NCI-H1436 treated with DMSO at 0.1 percent for 48 hours (cell line): ENCODE data around the gene CERT1.
"Not testable (repeated sequence)": the region's sequence is repeated elsewhere in the genome, so short reads cannot be mapped to it uniquely, and the experiment has no call there.

Experiments used
- DNase-seq: peaks from one replicate; lab custom pipeline; 2025; lab: John Stamatoyannopoulos, UW

The CERT1 gene

DNA sequence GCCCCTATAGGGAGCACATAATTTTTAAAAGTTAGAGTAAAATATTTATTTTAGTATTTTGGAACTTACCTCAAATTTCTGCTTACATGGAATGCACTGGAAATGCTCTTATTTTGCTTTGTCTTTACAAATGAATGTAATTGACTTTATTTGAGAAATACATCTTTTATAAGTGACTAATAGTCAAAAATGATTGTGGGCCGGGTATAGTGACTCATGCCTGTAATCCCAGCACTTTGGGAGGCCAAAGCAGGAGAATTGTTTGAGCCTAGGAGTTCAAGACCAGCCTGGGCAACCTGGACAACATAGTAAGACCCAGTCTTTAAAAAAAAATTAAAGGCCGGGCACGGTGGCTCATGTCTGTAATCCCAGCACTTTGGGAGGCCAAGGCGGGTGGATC, 168.6 kb downstream of the CERT1 start:
- DNase-seq = no peak

DNA sequence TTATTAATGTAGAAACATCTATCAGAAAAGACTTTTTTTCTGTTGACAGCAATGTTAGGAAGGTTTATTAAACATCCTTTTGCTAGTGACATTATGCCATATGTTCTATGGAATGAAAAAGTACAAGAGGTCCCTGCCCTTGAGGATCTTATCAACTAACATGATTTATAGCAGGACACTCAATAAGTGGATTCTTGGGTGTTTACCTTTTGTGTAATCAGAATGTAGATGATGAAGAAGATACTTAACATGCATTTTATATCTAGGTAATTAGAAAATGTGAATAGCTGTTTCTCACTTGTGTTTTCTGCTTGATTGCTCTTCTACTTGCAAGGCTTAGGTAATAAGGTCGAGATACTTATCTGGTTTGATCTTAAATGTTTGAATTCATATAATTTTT, 169.5 kb downstream of the CERT1 start:
- no peak for DNase-seq

DNA sequence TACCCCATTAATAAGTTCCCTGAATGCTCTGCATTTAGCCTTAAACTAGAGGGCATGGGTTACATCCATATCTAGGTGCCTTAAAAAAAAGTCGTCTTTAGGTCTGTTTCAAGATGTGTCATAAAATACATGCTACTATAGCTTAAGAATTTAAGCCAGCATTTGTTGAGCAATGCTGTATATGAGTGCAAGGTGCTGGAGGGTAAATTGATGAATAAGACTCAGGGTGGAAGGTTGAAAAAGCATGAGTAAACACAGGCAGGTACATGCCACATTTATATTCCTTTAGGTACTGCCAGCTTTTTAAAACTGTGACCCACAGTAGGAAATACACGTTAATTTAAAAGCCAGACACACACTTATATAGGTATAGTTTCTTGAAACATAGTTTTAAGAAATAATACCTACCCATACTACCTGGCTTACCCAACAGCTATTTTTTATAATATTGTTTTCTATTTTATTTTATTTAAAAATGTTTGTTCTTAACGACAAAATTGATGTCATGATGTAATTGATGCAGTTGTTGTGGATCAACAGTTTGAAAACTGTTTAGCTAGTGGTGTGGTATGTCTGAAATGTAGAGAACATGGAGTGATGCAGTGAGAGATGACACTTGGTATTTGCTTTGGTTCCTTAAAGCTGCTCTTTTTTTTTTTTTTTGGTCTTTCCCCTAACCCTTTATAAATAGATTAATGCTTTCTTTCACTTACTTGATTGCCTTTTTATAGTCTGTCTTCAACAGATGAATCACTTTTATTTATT, 170.5 kb downstream of the CERT1 start:
- no peak for DNase-seq

DNA sequence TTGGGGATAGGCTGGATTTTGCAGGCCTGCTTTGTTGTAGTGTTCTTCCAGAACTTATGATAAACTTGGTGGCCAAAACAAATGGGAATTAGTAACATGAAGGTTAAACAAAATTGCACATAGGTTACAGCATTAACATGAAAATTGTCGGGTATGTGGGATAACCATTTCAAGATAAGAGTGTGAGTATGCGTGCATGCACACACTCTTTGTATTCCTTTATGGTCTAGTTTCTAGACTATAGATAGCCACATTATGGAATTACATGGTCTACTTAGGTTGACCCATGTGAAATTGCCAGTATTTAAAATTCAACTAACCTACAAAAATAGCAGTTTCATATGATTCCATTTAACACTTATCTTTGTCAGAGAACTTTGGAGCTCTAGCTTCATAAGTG, 173.0 kb downstream of the CERT1 start:
- no peak for DNase-seq

DNA sequence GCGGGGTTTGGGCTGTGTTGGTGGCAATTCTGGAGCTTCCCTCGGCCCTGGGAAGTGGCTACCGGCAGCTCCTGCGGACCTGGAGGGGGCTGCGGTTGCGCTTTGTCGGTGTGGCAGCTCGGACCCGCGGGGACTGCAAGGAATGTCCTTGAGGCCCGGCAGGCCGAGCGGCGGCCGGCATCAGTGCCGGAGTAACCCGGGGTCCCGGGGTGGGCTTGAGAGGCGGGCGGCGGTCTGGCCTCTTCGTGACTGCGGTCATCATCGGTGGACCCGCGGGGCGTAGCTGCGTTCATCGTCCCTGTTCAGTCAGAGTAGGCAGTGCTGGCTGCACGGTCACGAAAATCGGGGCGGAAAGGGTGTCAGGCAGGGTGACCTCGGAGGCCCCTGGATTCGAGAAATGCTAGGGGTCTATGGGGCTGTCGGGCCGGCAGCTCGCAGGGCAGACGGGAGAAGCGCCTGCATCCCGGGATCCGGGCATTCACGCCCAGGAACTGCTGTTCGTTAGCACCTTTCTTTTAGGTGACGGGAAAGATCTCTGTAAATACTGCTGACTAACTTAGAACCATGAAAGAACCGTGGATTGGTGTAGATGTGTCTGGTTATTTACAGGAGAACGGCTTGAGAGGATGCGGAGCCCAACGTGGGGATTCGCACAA, 173.9 kb downstream of the CERT1 start:
- no peak for DNase-seq

DNA sequence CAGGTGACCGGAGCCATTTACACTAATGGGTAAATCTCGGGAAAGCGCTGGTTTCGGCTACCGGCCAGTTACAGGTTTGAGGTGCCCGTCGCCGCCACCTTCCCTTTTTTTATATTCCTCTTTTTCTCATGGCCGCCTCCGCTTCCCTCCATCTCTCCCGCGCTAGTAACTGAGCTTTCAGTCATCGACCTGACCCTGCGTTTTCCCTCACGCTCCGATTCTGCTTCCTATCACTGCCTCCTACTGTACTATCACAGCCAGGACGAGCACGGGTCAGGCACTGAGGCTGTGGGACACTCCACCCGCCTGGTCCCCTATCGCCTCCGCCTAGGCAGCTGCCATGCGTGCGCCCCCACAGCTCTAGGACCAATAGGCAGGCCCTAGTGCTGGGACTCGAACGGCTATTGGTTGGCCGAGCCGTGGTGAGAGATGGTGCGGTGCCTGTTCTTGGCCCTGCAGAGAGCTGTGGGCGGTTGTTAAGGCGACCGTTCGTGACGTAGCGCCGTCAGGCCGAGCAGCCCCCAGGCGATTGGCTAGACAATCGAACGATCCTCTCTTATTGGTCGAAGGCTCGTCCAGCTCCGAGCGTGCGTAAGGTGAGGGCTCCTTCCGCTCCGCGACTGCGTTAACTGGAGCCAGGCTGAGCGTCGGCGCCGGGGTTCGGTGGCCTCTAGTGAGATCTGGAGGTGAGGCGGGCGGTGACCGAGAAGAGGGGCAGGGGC, 174.7 kb downstream of the CERT1 start, which contains the start of gene HMGCR:
TSS of gene HMGCR (plus strand) at position 606 of the 722 bp plus-strand sequence. CDS start 5,386 bp downstream, outside the sequence.
- DNase-seq = peak; percentile 98

DNA sequence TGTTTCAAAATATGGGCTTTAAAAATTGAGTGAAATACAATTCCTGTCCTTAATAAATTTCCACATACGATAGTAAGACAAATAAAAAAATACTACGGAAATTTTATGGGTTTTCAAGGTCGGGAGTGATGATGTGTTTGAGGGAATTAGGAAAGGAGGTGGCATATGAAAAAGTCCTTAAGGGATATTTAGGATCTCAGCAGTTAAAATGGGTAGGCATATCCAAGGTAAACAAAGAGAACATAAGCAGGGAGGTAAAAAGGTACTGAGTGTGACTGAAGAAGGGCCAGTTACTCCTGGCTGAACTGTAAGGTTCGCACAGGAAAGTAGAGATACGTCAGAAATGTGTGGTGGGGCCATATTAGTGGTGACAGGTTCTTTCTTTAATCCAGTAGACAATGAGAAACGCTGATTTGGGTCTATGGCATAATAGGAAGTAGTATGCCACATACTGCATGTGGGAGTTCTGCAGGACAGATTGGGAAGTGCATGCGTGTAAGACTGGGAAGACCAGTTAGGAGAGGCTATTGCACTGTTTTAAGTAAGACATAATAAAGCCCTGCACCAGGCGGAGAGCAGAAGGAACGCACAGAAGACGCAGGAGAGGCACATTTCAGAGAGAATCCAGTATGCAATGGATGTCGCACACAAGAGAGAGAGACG, 175.3 kb downstream of the CERT1 start:
- no peak for DNase-seq

DNA sequence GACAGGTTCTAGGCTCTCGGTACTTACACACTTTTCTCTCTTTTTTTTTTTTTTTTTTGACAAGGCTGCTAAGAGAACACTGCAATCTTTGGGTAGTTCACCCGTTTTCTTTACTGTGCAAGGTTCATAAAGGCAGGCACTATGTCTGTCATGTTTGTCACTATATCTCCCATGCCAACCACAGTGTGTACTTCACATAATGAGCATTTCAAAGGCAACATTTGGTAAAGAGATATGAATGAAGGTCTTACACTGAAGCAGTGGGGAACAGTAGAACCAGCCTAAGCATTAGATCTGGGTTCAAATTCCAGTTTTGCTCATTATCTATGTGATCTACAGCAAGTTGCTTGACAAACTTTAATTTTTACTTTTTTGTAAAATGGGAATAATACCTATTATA, 175.9 kb downstream of the CERT1 start:
- DNase-seq = no peak

DNA sequence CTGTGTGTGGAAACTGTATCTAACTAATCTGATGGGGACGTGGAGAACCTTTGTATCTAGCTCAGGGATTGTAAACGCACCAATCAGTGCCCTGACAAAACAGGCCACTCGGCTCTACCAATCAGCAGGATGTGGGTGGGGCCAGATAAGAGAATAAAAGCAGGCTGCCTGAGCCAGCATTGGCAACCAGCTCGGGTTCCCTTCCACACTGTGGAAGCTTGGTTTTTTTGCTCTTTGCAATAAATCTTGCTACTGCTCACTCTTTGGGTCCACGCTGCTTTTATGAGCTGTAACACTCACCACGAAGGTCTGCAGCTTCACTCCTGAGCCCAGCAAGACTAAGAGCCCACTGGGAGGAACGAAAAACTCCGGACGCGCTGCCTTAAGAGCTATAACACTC, 177.0 kb downstream of the CERT1 start:
- not testable (repeated sequence) for DNase-seq

DNA sequence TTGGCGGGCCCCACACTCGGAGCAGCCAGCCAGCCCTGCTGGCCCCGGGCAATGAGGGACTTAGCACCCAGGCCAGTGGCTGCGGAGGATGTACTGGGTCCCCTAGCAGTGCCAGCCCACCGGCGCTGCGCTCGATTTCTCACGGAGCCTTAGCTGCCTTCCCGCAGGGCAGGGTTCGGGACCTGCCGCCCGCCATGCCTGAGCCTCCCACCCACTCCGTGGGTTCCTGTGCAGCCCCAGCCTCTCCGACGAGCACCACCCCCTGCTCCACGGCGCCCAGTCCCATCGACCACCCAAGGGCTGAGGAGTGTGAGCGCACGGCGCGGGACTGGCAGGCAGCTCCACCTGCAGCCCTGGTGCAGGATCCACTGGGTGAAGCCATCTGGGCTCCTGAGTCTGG, 177.7 kb downstream of the CERT1 start:
- DNase-seq = not testable (repeated sequence)

DNA sequence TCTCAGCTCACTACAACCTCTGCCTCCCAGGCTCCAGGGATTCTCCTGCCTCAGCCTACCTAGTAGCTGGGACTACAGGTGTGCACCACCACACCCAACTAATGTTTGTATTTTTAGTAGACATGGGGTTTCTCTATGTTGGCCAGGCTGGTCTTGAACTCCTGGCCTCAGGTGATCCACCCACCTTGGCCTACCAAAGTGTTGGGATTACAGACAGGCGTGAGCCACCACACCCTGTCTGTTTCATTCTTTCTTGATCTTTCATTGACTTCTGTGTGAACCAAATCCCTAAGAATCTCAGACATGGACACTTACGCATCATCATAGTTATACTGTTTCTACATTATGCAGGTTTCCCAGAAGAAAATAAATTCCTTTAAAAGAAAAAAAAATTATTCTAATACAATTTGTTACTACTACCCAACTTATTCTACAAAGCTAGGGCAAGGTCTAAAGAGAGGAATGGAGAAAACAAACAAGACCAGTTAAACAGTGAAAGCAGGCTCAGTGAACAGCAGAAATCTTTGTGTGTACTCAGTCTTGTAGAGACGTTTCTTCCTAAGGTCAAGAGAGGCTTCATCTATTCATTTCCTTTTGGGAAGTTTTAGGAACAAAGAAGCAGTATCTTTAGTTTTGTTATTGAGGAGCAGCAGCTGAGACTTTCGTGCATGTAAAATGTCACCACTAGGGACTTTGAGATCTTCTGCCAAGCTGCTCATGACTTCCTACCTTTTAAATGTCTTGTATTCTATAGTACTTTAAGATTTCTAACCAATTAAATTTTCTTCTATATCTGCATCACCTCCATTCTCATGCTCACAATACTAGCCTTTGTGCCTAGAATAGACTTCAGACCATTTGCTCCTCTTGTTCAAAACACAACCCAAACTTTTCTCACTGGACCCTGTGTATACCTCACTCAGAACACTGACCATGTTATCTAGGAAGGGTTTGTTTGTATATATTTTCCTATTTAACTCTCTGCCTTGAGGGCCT, 180.0 kb downstream of the CERT1 start:
- DNase-seq = no peak

DNA sequence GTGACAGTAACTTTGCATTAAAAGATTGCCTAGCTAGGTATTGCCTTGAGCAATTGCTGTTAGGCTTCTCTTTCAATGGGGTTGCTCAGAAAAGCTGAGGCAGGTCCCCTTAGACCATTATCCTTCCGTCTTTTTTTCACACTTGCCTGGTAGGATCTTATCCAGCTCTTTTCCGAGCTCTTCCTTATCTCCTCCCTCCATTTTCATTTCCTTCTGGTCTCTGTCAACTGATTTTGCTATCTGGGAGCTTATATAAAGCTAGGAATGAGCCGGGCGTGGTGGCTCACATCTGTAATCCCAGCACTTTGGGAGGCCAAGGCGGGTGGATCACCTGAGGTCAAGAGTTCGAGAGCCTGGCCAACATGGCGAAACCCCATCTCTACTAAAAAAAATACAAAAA, 181.0 kb downstream of the CERT1 start:
- no peak for DNase-seq
